Astrocyte of the cerebellum (primary cell): Measurements from ENCODE around the gene FSTL1.

ENCODE experiments used
- DNase-seq: peaks from one replicate; pipeline ENCODE4 v3.0.0-alpha.2; 2011; ENCODE audit warnings: low read depth
- H3K4me3 ChIP-seq: 2 replicates; pipeline ENCODE4 v1.5.1; 2011; ENCODE audit warnings: mild to moderate bottlenecking, low read depth, low read length, moderate library complexity
- CTCF ChIP-seq: IDR thresholded peaks from 2 replicates; pipeline ENCODE4 v1.5.1; 2012; ENCODE audit warnings: low read length, low read depth, moderate library complexity, mild to moderate bottlenecking; ENCODE audit errors: missing control alignments
- in situ Hi-C: cut with HindIII; loops from 2 replicates; pipeline ENCODE4 v1.10.0; 2017; ENCODE audit warnings: low sequenced_read_pairs

The FSTL1 gene

GRCh38 chr3:120469882-120470301 is 19.1 kb upstream of the FSTL1 start:
- no peak overlapping the region for H3K4me3 ChIP-seq
- in situ Hi-C loops = no loop called here
- no peak for TF ChIP-seq CTCF
- no peak for DNase-seq

- H3K4me3 ChIP-seq = no peak overlapping the region
- DNase-seq = no peak
- TF ChIP-seq CTCF = no peak
- in situ Hi-C loops = no loop called here
Observed at GRCh38 chr3:120469440-120469839, 18.6 kb upstream of the FSTL1 start.

- no peak for DNase-seq
- no peak overlapping the region for H3K4me3 ChIP-seq
- no peak for TF ChIP-seq CTCF
- in situ Hi-C loops = no loop called here
Observed at GRCh38 chr3:120468635-120469295, 18.0 kb upstream of the FSTL1 start.

GRCh38 chr3:120462409-120462959 is 11.7 kb upstream of the FSTL1 start:
- TF ChIP-seq CTCF = no peak
- H3K4me3 ChIP-seq = no peak overlapping the region
- DNase-seq = no peak
- in situ Hi-C loops = no loop called here

- in situ Hi-C loops = no loop called here
- no peak for TF ChIP-seq CTCF
- no peak overlapping the region for H3K4me3 ChIP-seq
- no peak for DNase-seq
Observed at GRCh38 chr3:120461416-120461815, 10.6 kb upstream of the FSTL1 start.

- in situ Hi-C loops = no loop called here
- no peak for TF ChIP-seq CTCF
Observed at GRCh38 chr3:120460862-120461261, 10.1 kb upstream of the FSTL1 start.

More at GRCh38 chr3:120460862-120461261, 10.1 kb upstream of the FSTL1 start:
- no peak for DNase-seq
- no peak overlapping the region for H3K4me3 ChIP-seq
